K562 (cell line): Measurements from ENCODE around the gene ZFP30. TPM values are rescaled to one million over a fixed set of nuclear protein-coding genes. Genes with fewer than 3 reads are reported as not detected.
A peak's percentile ranks its signal among the peaks of the same experiment; 100 is the strongest.

Experiments used
- ARID3A ChIP-seq: IDR thresholded peaks from 2 replicates; pipeline ENCODE4 v1.6.1; 2012; ENCODE audit warnings: low read depth, low read length, improper control_type of control experiment, borderline replicate concordance
- BCOR ChIP-seq: fragments of 450-650 bp; IDR thresholded peaks from 2 replicates; pipeline ENCODE4 v1.6.1; 2016
- BRD9 ChIP-seq: fragments of 450-650 bp; IDR thresholded peaks from 2 replicates; pipeline ENCODE4 v1.6.1; 2018; ENCODE audit warnings: low read depth; ENCODE audit not compliant: partially characterized antibody
- MAX ChIP-seq: sonication (generic); formaldehyde crosslinking; IDR thresholded peaks from 2 replicates; pipeline ENCODE4 v1.9.0; 2022; ENCODE audit warnings: mild to moderate bottlenecking, missing genetic modification reagents
- MAZ ChIP-seq, 2 experiments: fragments of 450-650 bp in 1 of 2; sonication (generic) in 1 of 2; formaldehyde crosslinking; IDR thresholded peaks in 1 of 2; conservative IDR thresholded peaks in 1 of 2; 2 replicates each; pipeline versions ENCODE4 v1.4.0 to v1.5.0; 2020; ENCODE audit warnings: mild to moderate bottlenecking in 1 of 2, missing genetic modification reagents in 1 of 2
- MCM2 ChIP-seq: fragments of 450-650 bp; IDR thresholded peaks from 2 replicates; pipeline ENCODE4 v1.6.1; 2017; ENCODE audit warnings: low read depth, mild to moderate bottlenecking
- MECOM ChIP-seq: fragments of 250-450 bp; sonication (Bioruptor Pico); IDR thresholded peaks from 2 replicates; pipeline ENCODE4 v1.8.0; 2022; ENCODE audit warnings: inconsistent platforms
- NR2C2 ChIP-seq, 2 experiments: fragments of 200-800 bp in 1 of 2; sonication (Bioruptor generic) in 1 of 2; sonication (generic) in 1 of 2; formaldehyde crosslinking in 1 of 2; IDR thresholded peaks; 2 replicates each; pipeline versions ENCODE4 v1.6.1 to v1.8.0; 2016 to 2022; ENCODE audit warnings: mild to moderate bottlenecking in 1 of 2, missing compliant biosample characterization in 1 of 2, missing genetic modification characterization in 1 of 2, missing genetic modification reagents in 1 of 2
- POLR2H ChIP-seq: IDR thresholded peaks from 2 replicates; pipeline ENCODE4 v1.6.1; 2016; ENCODE audit warnings: missing genetic modification characterization, low read depth, mild to moderate bottlenecking, control low read depth, missing compliant biosample characterization, moderate library complexity
- RHOXF2B ChIP-seq: fragments of 250-450 bp; sonication (Bioruptor Pico); conservative IDR thresholded peaks from 2 replicates; pipeline ENCODE4 v1.5.1; 2021
- SUPT5H ChIP-seq: fragments of 450-650 bp; IDR thresholded peaks from 2 replicates; pipeline ENCODE4 v1.6.1; 2016
- ZBTB2 ChIP-seq: fragments of 450-650 bp; IDR thresholded peaks from 2 replicates; pipeline ENCODE4 v1.6.1; 2016; ENCODE audit warnings: antibody characterized with exemption
- ZNF395 ChIP-seq: fragments of 200-800 bp; sonication (Bioruptor generic); IDR thresholded peaks from 2 replicates; pipeline ENCODE4 v1.6.1; 2017; ENCODE audit warnings: missing genetic modification characterization, missing compliant biosample characterization
- ZNF589 ChIP-seq: fragments of 200-800 bp; sonication (Bioruptor generic); IDR thresholded peaks from 2 replicates; pipeline ENCODE4 v1.6.1; 2016; ENCODE audit warnings: low read depth, missing genetic modification characterization, missing compliant biosample characterization
- polyA plus RNA-seq, 8 experiments: library from polyadenylated mRNA; depleted of rRNA in 4 of 8; stranded (reverse) in 5 of 8; unstranded in 3 of 8; fragments of >200 nt; fragmentation: Nextera tagmentation in 2 of 8; fragmentation: Illumina TruSeq in 1 of 8; extraction: Ambion mirVana in 2 of 8; extraction: Trizol in 1 of 8; gene quantifications; 2 replicates each; pipeline versions ENCODE4 v1.2.1 to v1.2.3, GENCODE V29; 2011 to 2014; ENCODE audit warnings: inconsistent platforms in 1 of 8, missing spikeins in 1 of 8
- total RNA-seq, 7 experiments: library from RNA; depleted of rRNA in 6 of 7; stranded (reverse); fragments of >200 nt in 6 of 7; fragmentation: Illumina TruSeq in 2 of 7; extraction: Trizol in 2 of 7; gene quantifications; 2 replicates each; pipeline versions ENCODE4 v1.2.1 to v1.2.3, GENCODE V29; 2011 to 2021; ENCODE audit warnings: low replicate concordance in 1 of 7
- TF ChIP-seq, protein P1 (sequence below): fragments of 450-650 bp; IDR thresholded peaks from 2 replicates; pipeline ENCODE4 v1.6.1; 2018; ENCODE audit warnings: mild to moderate bottlenecking, low read depth; ENCODE audit not compliant: partially characterized antibody
- TF ChIP-seq, protein P2 (sequence below), 2 experiments: fragments of 450-650 bp; IDR thresholded peaks; 2 replicates each; pipeline ENCODE4 v1.6.1; 2018; ENCODE audit warnings: mild to moderate bottlenecking in 2 of 2, low read depth in 1 of 2; ENCODE audit not compliant: partially characterized antibody in 2 of 2

The ZFP30 gene
- total and polyA plus RNA-seq, 9 of the 15 experiments (the other 6 are each of a cell fraction or from before 2014, with no cell fraction given) = 1.1 to 11.3 (median 4.9) TPM

- peak; percentile 50; the same call in 1 of the 2 replicates for TF ChIP-seq ZNF395 (CRISPR knock-in tag)
- TF ChIP-seq ZNF589 (CRISPR knock-in tag) = peak; percentile 23; the same call in 1 of the 2 replicates
- no peak for TF ChIP-seq ARID3A
- TF ChIP-seq MAZ (CRISPR knock-in tag; conservative IDR thresholded peaks at IDR 0.05 in 1 of 2, IDR thresholded peaks at IDR 0.05 in 1 of 2) = peak in 1 of 2 experiments; percentile 65; a peak in 2 of 4 replicates
- TF ChIP-seq ZBTB2 = peak; percentile 54; the same call in 1 of the 2 replicates
- TF ChIP-seq BRD9 = no peak
- TF ChIP-seq BCOR = no peak
- TF ChIP-seq NR2C2 (CRISPR knock-in tag; IDR thresholded peaks at IDR 0.05) = no peak
- TF ChIP-seq NR2C2 (tag; IDR thresholded peaks at IDR 0.05) = peak; percentile 57
- TF ChIP-seq, protein P1, sequence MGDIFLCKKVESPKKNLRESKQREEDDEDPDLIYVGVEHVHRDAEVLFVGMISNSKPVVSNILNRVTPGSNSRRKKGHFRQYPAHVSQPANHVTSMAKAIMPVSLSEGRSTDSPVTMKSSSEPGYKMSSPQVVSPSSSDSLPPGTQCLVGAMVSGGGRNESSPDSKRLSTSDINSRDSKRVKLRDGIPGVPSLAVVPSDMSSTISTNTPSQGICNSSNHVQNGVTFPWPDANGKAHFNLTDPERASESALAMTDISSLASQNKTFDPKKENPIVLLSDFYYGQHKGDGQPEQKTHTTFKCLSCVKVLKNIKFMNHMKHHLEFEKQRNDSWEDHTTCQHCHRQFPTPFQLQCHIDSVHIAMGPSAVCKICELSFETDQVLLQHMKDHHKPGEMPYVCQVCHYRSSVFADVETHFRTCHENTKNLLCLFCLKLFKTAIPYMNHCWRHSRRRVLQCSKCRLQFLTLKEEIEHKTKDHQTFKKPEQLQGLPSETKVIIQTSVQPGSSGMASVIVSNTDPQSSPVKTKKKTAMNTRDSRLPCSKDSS = no peak
- 0 out of 2 replicates have a peak, but pooled peaks have one; percentile 36 for TF ChIP-seq SUPT5H
- no peak for TF ChIP-seq MAX
- TF ChIP-seq RHOXF2B (CRISPR knock-in tag) = no peak
- TF ChIP-seq, protein P2, sequence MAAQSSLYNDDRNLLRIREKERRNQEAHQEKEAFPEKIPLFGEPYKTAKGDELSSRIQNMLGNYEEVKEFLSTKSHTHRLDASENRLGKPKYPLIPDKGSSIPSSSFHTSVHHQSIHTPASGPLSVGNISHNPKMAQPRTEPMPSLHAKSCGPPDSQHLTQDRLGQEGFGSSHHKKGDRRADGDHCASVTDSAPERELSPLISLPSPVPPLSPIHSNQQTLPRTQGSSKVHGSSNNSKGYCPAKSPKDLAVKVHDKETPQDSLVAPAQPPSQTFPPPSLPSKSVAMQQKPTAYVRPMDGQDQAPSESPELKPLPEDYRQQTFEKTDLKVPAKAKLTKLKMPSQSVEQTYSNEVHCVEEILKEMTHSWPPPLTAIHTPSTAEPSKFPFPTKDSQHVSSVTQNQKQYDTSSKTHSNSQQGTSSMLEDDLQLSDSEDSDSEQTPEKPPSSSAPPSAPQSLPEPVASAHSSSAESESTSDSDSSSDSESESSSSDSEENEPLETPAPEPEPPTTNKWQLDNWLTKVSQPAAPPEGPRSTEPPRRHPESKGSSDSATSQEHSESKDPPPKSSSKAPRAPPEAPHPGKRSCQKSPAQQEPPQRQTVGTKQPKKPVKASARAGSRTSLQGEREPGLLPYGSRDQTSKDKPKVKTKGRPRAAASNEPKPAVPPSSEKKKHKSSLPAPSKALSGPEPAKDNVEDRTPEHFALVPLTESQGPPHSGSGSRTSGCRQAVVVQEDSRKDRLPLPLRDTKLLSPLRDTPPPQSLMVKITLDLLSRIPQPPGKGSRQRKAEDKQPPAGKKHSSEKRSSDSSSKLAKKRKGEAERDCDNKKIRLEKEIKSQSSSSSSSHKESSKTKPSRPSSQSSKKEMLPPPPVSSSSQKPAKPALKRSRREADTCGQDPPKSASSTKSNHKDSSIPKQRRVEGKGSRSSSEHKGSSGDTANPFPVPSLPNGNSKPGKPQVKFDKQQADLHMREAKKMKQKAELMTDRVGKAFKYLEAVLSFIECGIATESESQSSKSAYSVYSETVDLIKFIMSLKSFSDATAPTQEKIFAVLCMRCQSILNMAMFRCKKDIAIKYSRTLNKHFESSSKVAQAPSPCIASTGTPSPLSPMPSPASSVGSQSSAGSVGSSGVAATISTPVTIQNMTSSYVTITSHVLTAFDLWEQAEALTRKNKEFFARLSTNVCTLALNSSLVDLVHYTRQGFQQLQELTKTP (IDR thresholded peaks at IDR 0.05; ENCODE audit: low read depth in 1 of 2, partially characterized antibody in 2 of 2) = peak in 1 of 2 experiments; percentile 60
- TF ChIP-seq MCM2 = no peak
- peak; percentile 49; the same call in 1 of the 2 replicates for TF ChIP-seq POLR2H (tag)
- TF ChIP-seq MECOM = no peak
Measured at GRCh38 chr19:37691881-37692504, 36.7 kb upstream of the ZFP30 start (continued).
